Stimulated activated CD8-positive, alpha-beta memory T cell treated with anti-CD3 and anti-CD28 coated beads, Interleukin-7, amount 100 ng/mL, for 4 hours (primary cell): ENCODE measurements around the gene ADGRG3.

Experiments used
- DNase-seq, 2 donors: peaks; one replicate each; pipeline ENCODE4 v3.0.0-alpha.2; 2020; ENCODE audit warnings: low read depth in 2 of 2

Gene ADGRG3

DNA sequence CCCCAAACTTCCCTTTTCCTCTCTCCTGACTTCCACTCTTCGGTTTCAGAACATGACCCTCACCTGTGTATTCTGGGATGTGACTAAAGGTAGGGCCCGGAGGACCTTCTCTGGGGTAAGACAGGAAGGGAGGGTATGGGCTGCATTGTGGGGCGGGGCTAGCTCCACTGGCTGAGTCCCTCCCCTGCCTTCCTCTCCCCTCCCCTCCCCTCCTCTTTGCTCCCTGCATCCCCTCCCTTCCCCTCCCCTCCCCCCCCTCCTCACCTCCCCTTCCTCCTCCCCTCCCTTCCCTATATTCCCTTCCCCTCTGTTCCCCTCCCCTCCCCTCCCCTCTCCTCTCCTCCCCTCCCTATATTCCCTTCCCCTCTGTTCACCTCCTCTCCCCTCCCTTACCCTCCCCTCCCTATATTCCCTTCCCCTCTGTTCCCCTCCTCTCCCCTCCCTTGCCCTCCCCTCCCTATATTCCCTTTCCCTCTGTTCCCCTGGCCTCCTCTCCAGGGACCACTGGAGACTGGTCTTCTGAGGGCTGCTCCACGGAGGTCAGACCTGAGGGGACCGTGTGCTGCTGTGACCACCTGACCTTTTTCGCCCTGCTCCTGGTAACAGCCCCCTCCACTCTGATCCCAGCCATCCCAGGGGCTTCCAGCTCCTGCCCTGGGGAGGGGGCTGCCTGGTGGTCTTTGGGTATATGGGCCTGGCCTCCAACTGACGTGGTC is 11.8 kb downstream of the ADGRG3 start:
- DNase-seq: no peak

GRCh38 chr16:57680842-57681375 is 12.8 kb downstream of the ADGRG3 start:
- no peak for DNase-seq

DNA sequence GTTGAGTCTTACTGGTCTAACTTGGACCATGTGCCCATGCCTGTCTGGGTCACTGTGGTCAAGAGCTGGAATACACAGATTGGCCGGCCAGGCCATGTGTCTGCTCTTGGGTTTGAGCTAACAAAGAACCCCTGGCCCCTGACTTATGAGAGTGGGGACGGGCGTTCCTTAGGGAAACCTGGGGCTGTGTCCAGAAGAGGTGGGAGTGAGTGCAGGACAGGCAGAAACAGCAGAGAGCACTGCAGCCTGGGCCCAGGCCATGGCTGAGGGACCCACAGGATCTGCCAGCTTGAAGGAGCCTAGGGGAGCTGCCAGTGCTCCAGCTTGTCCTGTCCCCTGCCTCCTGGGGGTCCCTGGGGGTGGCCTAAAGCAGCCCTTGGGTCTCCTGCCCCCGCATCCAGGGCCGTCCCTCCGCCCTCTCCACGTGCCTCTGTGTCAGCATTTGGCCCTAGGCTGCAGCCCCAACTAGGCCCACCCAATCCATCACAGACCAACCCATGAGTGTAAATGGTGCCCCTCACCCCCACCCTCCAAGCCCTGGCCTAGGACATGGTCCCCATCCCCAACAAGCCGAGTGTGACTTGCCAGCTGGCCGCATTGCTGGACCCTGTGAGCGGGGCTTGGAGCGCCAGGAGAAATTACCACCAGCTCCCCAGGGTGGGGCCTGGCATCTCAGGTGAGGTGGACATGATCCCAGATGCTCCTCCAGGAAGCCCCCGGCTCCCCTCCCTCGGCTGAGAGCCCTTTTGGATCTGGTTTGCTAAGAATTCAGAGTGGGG is 14.0 kb downstream of the ADGRG3 start:
- DNase-seq: no peak

DNA sequence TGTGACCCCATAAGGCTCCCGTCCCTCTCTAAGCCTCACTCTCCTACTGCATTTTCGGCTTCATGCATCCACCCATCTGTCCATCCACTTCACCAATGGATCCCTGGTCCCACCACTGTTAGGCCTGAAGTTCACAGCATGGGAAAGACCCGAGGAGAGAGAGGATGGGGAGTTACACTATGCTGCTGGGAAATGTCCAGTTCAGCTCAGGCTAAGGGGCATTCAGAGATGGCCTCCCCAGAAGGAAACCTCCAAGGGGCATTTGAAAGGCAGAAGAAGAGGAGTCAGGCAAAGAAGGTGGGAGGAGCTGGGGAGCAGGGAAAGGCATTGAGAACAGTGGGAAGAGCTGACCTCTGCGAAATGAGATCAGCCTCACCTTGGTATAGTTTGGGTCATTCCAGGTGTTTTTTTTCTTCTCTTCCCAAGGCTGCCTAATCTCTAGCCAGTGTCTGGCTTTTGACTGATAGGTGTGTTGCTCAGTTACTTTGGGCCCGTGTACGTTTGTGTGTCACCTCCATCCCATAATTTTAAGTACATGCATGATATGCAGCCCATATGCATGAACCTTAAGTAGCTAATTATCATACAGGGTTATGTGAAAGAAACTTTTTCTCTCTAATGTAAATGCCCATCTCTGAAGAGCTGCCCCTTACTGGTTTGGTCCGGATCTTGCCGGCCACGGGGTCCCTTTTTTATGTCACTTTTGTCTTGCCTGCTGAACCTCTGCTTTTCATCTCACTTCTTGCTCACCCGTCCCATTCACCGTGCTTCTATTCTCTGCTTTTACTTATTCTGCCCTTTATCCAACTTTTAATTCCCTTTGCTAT is 14.9 kb downstream of the ADGRG3 start:
- DNase-seq: no peak

GRCh38 chr16:57683636-57684545 is 15.8 kb downstream of the ADGRG3 start:
- DNase-seq: no peak

DNA sequence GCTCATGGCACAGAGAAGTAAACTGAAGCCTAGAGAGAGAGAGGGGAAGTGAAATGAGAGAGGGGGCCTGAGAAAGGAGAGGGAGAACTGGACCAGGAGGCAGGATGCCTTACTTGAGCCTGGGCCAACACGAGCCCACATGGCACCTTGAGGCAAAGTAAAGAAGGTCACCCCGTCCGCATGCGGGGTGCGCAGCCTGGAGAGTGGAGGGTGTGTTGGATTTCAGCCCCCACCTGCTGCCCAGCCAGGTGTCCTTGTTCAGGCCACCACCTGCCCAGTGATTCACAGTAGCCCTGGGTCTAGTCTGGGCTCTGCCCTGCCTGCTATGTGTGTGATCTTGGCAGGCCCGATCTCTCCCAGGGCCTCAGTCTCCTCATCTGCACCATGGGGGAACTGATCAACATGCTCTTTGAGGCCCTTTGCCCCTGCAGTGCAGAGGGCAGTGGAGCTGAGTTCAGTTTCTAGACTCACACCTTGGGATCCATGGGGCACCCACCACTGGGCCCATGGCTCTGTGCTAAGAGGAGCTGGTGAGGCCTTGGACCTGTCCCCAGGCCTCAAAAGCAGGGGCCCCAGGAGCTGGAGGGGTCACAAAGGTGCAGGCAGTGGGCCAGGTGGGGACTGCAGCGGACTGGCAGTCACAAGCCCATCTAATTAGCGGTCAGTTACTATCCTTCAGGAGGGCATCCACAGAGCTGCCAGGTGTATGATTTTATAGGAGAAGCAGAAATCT is 16.7 kb downstream of the ADGRG3 start:
- DNase-seq: no peak

DNA sequence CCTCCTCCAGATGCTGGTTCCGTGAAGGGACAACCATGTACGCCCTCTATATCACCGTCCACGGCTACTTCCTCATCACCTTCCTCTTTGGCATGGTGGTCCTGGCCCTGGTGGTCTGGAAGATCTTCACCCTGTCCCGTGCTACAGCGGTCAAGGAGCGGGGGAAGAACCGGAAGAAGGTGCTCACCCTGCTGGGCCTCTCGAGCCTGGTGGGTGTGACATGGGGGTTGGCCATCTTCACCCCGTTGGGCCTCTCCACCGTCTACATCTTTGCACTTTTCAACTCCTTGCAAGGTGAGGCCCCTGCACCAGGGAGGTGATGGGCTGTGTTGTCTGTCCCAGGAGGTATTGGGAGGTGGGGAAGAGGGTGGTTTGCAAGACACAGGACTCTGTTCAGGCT is 17.5 kb downstream of the ADGRG3 start:
- DNase-seq: no peak

DNA sequence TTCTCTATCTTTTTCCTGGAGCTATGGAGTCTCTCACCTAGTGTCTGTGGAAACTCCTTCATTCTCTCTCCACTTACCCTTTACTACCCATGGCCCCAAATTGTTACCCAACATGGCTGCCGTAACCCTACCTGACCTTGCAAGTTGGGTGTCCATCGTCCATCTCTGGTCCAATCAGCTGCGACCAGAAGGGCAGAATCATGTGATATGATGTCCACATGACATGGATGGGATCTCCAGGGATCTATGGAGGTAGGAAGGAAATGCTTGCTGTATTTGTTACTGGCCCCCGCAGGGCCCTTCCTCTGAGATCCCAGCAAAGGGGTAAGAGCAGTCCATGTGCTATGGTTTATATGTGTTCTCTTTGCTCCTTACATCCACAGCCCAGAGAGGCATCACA is 18.5 kb downstream of the ADGRG3 start:
- DNase-seq: no peak

- no peak for DNase-seq
These were observed 19.3 kb downstream of the ADGRG3 start for GRCh38 chr16:57687363-57687929.

DNA sequence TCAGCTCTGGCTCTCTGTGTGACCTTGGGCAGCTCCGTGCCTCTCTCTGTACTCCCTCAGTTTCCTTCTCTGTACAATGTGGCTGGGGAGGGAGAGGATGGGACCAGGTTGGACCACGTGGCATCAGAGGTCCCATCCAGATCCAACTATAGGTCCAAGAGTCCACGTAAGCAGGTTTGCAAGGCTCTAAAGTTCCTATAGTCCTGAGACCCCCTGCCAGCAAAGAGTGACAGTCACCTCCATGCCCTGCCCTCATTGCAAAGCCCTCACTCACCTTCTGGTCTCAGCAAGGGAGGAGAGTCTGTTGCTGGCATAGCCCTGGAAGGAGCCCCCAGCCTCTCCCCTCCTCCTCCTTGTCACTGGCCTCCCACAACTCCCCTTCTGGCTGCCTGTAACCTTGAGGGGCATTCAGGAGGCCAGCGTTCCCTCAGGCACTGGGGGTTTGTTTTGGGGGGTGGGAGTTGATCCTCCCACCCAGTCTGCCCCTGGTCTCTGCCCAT is 20.4 kb downstream of the ADGRG3 start:
- no peak for DNase-seq

GRCh38 chr16:57688987-57689761 is 21.1 kb downstream of the ADGRG3 start:
- DNase-seq: no peak

DNA sequence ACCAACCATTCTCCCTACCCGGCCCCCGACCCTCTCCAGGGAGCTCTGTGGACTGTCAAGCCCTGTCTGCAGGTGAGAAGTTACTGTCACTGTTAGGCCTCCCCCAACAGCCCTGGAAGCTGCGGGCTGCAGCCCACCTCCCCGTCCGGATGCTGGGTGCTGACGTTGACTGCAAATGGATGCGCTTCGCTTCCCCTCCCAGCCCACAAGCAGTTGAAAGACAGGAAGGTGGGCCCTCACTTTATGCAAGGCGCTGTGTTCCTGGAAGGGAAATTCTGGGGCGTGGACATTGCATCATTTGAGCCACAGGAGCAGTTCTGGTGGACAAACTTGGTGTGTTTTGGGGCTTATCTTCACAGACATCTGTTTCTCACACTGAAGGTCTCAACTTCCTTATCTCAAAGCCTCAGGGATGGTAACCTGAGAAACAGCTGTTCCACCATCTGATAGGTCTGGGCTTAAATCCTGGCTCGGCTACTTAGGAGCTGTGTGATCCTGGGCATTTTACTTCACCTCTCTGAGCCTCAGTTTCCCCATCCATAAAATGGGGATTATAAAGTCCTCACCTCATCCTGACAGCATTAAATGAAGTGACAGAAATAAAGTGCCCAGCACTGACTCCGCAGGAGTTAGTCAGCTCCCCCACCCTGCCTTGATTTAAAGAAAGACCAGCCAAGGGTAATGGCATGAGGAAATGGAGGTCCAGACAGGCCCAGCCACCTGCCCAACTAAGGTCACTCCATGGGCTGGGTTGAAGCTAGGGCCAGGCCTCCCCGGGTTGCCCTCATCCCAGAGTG is 21.9 kb downstream of the ADGRG3 start:
- DNase-seq: peak; percentile 2 to 31

DNA sequence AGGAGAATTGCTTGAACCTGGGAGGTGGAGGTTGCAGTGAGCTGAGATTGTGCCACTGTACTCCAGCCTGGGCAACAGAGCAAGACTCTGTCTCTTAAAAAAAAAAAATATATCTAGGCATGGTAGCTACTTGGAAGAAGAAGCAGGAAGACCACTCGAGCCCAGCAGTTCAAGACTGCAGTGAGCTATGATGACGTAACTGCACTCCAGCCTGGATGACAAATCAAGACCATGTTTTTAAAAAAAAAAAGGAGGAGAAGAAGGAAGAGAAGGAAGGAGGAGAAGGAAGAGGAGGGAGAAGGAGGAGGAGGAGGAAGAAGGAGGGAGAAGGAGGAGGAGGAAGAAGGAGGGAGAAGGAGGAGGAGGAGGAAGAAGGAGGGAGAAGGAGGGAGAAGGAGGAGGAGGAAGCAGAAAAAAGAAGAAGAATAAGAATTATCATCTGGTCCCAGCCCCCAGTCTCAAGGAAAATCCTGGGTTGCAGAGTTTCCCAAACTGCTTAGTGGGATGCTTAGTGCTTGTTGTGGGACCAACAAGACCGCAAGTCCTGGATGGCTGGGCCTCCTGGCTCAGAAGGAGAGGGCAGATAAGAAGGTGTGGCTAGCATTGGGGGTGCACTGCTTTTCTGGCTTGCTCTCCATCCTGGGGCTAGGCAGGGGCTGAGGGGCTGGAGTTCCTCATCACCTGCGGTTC is 22.8 kb downstream of the ADGRG3 start:
- DNase-seq: no peak

GRCh38 chr16:57692636-57693035 is 24.5 kb downstream of the ADGRG3 start:
- DNase-seq: no peak

GRCh38 chr16:57693550-57693949 is 25.4 kb downstream of the ADGRG3 start:
- DNase-seq: no peak

- no peak for DNase-seq
These were observed 26.2 kb downstream of the ADGRG3 start for GRCh38 chr16:57694231-57694724.
